Right lobe of liver (tissue), 6 donors: ENCODE data around the gene RPS6KB2. TPM values are rescaled to one million over a fixed set of nuclear protein-coding genes. Genes with fewer than 3 reads are reported as not detected.

Experiments
- ATAC-seq, 4 donors: fragments of 200-7000 bp; cut with Tn5 transposase; one replicate each; pipeline ENCODE4 v1.9.1; 2020; ENCODE audit warnings: mild to moderate bottlenecking in 4 of 4, moderate library complexity in 4 of 4
- DNase-seq, 3 donors: peaks; one replicate each; pipeline ENCODE4 v3.0.0-alpha.2; 2020
- H3K27ac ChIP-seq, 3 donors: fragments of 200-600 bp; one replicate each; pipeline ENCODE4 v1.8.0; 2022
- H3K27me3 ChIP-seq, 2 donors: fragments of 200-600 bp; one replicate each; pipeline ENCODE4 v1.8.0; 2022
- H3K36me3 ChIP-seq, 4 donors: fragments of 200-600 bp; sonication (generic) in 1 of 4; one replicate each; pipeline versions ENCODE4 v1.5.1 to v1.8.0; 2017 to 2022; ENCODE audit warnings: control low read depth in 1 of 4
- H3K4me1 ChIP-seq, 4 donors: fragments of 200-600 bp; sonication (generic) in 1 of 4; one replicate each; pipeline versions ENCODE4 v1.5.1 to v1.8.0; 2017 to 2022; ENCODE audit warnings: control low read depth in 1 of 4
- H3K4me3 ChIP-seq, 3 donors: fragments of 200-600 bp; one replicate each; pipeline ENCODE4 v1.8.0; 2022
- H3K9me3 ChIP-seq, 4 donors: fragments of 200-600 bp; sonication (generic) in 1 of 4; one replicate each; pipeline versions ENCODE4 v1.5.1 to v1.8.0; 2017 to 2022; ENCODE audit warnings: control low read depth in 1 of 4
- POLR2A ChIP-seq: fragments of 450-650 bp; IDR thresholded peaks from one replicate; pipeline ENCODE4 v1.6.1; 2017; ENCODE audit warnings: antibody characterized with exemption, mild to moderate bottlenecking
- WGBS: methylation state at CpG from one replicate; pipeline ENCODE4 v1.1.6; 2018; ENCODE audit warnings: low coverage, low lambda C conversion rate; ENCODE audit not compliant: insufficient coverage; ENCODE audit errors: missing lambda C conversion rate; 5-methylcytosine and 5-hydroxymethylcytosine counted together
- intact Hi-C, 2 donors: fragments of 100-400 bp; cut with DNase I; formaldehyde crosslinking; loops; one replicate each; pipeline versions ENCODE4 v1.11.2 to v1.14.1; 2022
- total RNA-seq, 6 experiments: library from RNA; depleted of rRNA in 2 of 6; stranded (reverse); fragments of >200 nt in 2 of 6; fragmentation: NEBNext Ultra II Directional in 3 of 6; extraction: Animal tissue kit (Norgen Biotek cat#: 25700) in 3 of 6; gene quantifications; one replicate each; pipeline versions ENCODE4 v1.1.0 to v1.2.4, GENCODE V29; 2016 to 2023
- TF ChIP-seq, protein P1 (sequence below), 4 donors: fragments of 200-600 bp in 3 of 4; fragments of 450-650 bp in 1 of 4; IDR thresholded peaks; one replicate each; pipeline versions ENCODE4 v1.5.1 to v1.8.0; 2016 to 2022; ENCODE audit warnings: antibody characterized with exemption in 4 of 4, mild to moderate bottlenecking in 2 of 4
- donor health status: DM: no; HTN: yes; CAD: no.
- donor health status: DM: no; HTN: no; CAD: no.
- donor health status: DM: no; HTN: no; CAD: no.
- donor health status: DM: no; HTN: yes; CAD: no.
- donor health status: DM: no; HTN: yes; CAD: no.

Gene RPS6KB2
- total RNA-seq, 6 experiments from 2014 or later = 18.8 to 37.1 (median 27.1) TPM

DNA sequence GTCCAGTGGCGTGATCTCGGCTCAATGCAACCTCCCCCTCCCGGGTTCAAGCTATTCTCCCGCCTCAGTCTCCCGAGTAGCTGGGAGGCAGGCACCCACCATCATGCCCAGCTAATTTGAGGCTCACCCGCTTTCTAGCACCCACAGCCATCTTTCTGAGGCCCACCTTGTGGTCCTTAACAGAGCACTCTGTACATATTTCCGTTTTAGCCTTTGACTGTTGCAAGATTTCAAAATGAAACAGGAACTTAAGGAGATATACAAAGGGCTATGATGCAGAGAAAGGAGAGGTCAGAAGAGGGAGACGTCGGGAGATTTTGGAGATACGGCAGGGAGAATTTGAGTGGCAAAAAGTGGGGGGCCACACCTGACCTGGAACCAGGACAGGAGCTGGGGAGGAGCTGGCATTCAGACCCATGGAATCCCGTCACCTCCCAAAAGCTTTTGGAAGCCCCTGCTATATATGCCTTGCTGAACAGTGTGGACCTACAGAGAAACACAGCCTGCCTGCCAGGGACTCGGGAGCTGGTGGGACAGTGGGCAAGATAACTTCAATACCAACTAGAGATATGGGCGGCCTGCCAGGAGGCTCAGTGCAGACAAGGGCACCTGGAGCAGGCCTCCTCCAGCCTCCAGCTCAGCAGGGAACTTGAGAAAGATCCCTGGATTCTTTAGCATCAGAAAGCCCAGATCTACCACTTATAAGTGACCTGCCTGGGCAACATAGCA lies 46.9 kb upstream of the RPS6KB2 start:
- no peak overlapping the region for H3K27ac ChIP-seq
- intact Hi-C loops = loop anchor here (5.0 to 10.0 kb wide), 2 partner anchors 34 to 107 kb away; no protein-coding TSS in a partner anchor

DNA sequence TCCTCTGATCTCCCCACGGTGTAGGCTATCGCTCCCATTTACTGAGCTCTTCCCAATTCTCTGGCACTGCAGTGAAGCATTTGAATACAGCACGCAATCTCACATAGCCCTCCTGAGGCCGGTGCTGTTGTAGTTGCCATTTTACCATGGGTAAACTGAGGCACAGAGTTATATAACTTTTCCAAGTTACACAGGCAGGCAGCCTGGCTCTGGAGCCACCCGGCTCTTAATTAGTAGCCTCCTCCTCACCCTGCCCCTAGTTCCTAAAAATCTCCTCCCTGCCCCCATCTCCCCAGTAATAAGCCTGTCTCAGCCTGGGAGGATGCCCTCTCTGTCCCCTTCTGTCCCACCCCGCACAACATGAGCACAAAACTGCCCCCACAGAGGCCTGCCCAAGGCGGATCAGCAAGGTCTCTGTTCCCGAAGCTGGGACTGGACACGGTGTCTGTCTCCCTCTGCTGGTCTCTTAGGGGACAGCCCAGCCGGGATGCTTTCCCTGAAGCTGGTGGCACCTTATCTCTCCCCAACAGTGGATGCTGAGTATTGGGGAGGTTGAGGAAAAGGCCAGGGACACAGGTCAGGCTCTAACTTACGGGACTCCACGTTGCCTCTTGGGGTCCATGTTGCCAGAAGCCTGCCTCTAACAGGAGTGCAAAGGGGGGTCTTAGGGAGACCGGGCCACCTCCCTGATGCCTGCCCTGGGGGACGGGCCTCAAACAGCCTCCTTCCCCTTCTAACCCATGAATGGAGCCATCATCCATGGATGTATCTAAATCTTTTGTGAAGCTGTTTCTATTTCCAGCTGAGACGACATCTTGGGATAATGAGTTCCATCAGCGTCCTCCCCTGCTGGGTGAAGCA lies 45.8 kb upstream of the RPS6KB2 start:
- intact Hi-C loops = loop anchor here (5.0 to 10.0 kb wide), 2 partner anchors 35 to 108 kb away; no protein-coding TSS in a partner anchor
- no peak for TF ChIP-seq POLR2A
- TF ChIP-seq, protein P1, sequence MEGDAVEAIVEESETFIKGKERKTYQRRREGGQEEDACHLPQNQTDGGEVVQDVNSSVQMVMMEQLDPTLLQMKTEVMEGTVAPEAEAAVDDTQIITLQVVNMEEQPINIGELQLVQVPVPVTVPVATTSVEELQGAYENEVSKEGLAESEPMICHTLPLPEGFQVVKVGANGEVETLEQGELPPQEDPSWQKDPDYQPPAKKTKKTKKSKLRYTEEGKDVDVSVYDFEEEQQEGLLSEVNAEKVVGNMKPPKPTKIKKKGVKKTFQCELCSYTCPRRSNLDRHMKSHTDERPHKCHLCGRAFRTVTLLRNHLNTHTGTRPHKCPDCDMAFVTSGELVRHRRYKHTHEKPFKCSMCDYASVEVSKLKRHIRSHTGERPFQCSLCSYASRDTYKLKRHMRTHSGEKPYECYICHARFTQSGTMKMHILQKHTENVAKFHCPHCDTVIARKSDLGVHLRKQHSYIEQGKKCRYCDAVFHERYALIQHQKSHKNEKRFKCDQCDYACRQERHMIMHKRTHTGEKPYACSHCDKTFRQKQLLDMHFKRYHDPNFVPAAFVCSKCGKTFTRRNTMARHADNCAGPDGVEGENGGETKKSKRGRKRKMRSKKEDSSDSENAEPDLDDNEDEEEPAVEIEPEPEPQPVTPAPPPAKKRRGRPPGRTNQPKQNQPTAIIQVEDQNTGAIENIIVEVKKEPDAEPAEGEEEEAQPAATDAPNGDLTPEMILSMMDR (IDR thresholded peaks at IDR 0.05) = peak; percentile 92 to 98 (median 95)
- 35% methylated on average over 10 of the region's 16 CpGs for WGBS
- peak; percentile 92 to 96 (median 93) for ATAC-seq
- Histone ChIP-seq H3K9me3 (no peaks in the 10 kb centered on the region), H3K27me3 (no peaks in the 10 kb centered on the region), H3K4me1 (no peaks in the 10 kb centered on the region), H3K36me3 (no peaks in the 10 kb centered on the region), H3K4me3 (no peak overlapping the region), H3K27ac (no peak overlapping the region)
- DNase-seq = peak; percentile 76 to 81 (median 81)

More for the DNA sequence above, 46.9 kb upstream of the RPS6KB2 start:
- TF ChIP-seq, protein P1 (IDR thresholded peaks at IDR 0.05) = no peak
- TF ChIP-seq POLR2A = no peak
- DNase-seq = no peak
- H3K4me1 ChIP-seq = no peaks in the 10 kb centered on the region
- WGBS = 41% methylated on average over 7 of the region's 13 CpGs
- no peaks in the 10 kb centered on the region for H3K9me3 ChIP-seq
- no peak overlapping the region for H3K4me3 ChIP-seq
- no peaks in the 10 kb centered on the region for H3K36me3 ChIP-seq
- H3K27me3 ChIP-seq = no peaks in the 10 kb centered on the region
- peak in 1 of 4 donors; percentile 11 for ATAC-seq

DNA sequence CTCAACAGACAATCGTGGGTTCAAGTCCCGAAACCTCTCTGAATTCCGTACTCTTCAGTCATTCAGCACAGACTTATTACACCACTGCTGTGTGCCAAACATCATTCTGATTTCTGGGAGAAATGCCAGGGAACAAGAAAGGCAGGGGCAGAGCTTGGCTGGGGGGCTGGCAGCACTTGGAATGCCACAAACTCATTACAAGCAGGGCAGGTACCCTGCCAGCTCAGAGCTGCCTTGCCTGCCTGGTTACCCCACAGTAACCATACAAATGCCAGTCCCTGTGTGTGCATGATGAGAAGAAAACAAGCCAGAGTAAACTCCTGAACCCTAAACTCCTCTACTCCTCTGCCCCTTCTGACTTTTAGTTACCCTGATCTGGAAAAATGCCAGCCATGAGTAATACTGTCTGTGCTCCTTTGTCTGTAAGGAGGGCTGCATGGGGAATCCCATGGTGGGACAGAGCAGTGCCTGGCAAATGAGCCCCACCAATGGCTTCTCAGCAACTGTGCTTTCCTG lies 43.4 kb upstream of the RPS6KB2 start:
- Histone ChIP-seq H3K4me3 (no peak overlapping the region), H3K4me1 (no peaks in the 10 kb centered on the region), H3K36me3 (no peaks in the 10 kb centered on the region), H3K9me3 (no peaks in the 10 kb centered on the region), H3K27ac (no peak overlapping the region), H3K27me3 (no peaks in the 10 kb centered on the region)
- 17% methylated on average over 2 of the region's 3 CpGs for WGBS
- no peak for DNase-seq
- ATAC-seq = no peak
- TF ChIP-seq, protein P1 (IDR thresholded peaks at IDR 0.05) = no peak
- no peak for TF ChIP-seq POLR2A
- intact Hi-C loops = loop anchor here (5.0 to 10.0 kb wide), 2 partner anchors 38 to 110 kb away; no protein-coding TSS in a partner anchor

DNA sequence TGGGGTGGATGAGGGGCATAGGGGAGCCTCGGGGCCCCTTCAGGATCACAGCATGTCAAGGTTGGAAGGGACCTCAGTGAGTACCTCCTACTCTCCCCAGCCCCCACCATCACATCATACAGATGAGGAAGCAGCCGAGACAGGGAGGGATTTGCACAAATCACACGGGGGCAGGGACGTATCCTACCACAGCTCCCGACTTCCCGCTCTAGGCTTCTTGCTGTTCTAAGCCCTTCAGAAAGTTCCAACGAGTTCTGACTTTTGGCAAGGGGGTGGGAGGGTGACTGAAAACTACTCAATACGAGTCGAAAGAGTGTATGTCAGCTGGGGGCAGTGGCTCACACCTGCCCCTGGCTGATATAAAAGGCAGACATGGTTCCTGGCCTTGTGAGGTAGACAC lies 41.2 kb upstream of the RPS6KB2 start:
- no peak for ATAC-seq
- TF ChIP-seq, protein P1 (IDR thresholded peaks at IDR 0.05) = no peak
- TF ChIP-seq POLR2A = no peak
- intact Hi-C loops = loop anchor here in 1 of 2 donors (10.0 kb wide), 1 partner anchor 112 kb away; no protein-coding TSS in a partner anchor

More for the DNA sequence above, 41.2 kb upstream of the RPS6KB2 start:
- no peak overlapping the region for H3K27ac ChIP-seq
- H3K9me3 ChIP-seq = no peaks in the 10 kb centered on the region
- 31% methylated on average over 8 of the region's 9 CpGs for WGBS
- H3K4me1 ChIP-seq = peaks cover 0 to 7% (median 0%) of the 10 kb centered on the region in 4 donors
- no peaks in the 10 kb centered on the region for H3K27me3 ChIP-seq
- no peak overlapping the region for H3K4me3 ChIP-seq
- no peak for DNase-seq
- H3K36me3 ChIP-seq = no peaks in the 10 kb centered on the region
